KBM-7 (cell line): ENCODE measurements around the gene SPDYE16.
A peak's percentile ranks its signal among the peaks of the same experiment; 100 is the strongest.
"Not testable (repeated sequence)": the region's sequence is repeated elsewhere in the genome, so short reads cannot be mapped to it uniquely, and the experiment has no call there.

ENCODE experiments used
- DNase-seq: peaks from one replicate; pipeline ENCODE4 v3.0.0-alpha.2; 2015
- in situ Hi-C: fragments of 300-500 bp; cut with MboI; formaldehyde crosslinking; loops from 2 replicates; pipeline ENCODE4 v1.14.3; 2020; ENCODE audit warnings: low sequenced_read_pairs, low pct_unique_long_range_greater_than_20kb, mixed read lengths

SPDYE16 gene

GRCh38 chr7:76559685-76560084, 16.6 kb upstream of the SPDYE16 start:
- DNase-seq, in situ Hi-C loops: not testable (repeated sequence)

DNA sequence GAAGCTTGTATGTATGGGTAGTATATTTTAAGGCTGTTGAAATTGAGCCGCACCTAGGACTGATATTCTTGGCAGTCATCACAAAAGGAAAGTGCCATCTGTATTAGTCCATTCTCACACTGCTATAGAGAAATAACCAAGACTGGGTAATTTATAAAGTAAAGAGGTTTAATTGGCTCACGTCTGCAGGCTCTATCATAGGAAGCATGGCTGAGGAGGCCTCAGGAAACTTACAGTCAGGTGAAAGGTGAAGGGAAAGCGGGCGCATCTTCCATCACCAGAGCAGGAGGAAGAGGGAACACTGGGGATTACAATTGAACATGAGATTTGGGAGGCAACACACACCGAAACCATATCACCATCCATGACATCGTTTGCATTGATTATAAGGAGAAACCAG, 8.9 kb upstream of the SPDYE16 start:
- DNase-seq, in situ Hi-C loops: not testable (repeated sequence)

DNA sequence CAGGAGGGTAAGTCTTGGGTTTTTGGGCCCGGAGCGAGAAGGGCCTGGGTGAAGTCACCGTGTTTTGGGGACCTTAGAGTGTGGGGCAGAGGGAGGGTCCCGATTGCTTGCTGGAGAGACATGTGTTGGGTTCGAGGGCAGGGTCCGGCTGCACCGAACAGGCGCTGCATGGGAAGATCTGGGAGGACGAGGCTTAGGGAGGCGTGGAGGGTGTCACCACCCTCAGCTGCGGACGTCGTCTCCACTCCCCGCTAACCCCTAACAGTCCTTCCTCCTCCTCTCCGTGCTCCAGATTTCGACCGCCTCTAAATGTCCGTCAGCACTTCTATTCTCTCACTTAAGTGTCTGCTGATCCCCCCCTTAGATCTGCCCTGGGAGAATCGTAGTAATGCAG, 6.8 kb upstream of the SPDYE16 start:
- DNase-seq, in situ Hi-C loops: not testable (repeated sequence)

- in situ Hi-C loops: not testable (repeated sequence)
- DNase-seq: peak; percentile 95
Measured at GRCh38 chr7:76549025-76549854, 6.1 kb upstream of the SPDYE16 start.

GRCh38 chr7:76531643-76532042, 11.5 kb downstream of the SPDYE16 start:
- DNase-seq, in situ Hi-C loops: not testable (repeated sequence)

GRCh38 chr7:76526183-76526582, 16.9 kb downstream of the SPDYE16 start:
- in situ Hi-C loops, DNase-seq: not testable (repeated sequence)

- in situ Hi-C loops, DNase-seq: not testable (repeated sequence)
Measured at GRCh38 chr7:76516932-76517331, 26.2 kb downstream of the SPDYE16 start.

DNA sequence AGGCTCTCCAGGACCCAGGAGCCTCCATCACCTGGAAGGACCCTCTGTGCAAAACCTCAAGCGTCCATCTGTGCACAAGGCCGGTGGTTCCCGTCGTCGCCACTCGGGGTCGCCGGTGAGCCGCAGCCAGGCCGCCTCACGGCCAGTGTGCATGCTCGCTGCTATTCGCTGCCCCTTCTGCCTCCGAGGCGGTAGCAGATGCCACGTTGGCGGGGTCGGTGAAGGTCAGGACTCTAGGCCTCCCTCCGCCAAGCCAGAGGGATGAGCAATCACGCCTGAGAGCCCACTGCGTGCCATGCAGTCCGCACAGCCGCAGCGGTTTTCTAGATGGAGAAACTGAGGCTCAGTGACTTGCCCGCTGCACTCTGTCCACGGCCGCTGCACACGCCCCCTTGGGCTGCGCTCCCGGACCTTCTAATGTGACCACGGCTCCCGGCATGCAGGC, 27.1 kb downstream of the SPDYE16 start:
- in situ Hi-C loops: no loop called here
- DNase-seq: peak; percentile 71

DNA sequence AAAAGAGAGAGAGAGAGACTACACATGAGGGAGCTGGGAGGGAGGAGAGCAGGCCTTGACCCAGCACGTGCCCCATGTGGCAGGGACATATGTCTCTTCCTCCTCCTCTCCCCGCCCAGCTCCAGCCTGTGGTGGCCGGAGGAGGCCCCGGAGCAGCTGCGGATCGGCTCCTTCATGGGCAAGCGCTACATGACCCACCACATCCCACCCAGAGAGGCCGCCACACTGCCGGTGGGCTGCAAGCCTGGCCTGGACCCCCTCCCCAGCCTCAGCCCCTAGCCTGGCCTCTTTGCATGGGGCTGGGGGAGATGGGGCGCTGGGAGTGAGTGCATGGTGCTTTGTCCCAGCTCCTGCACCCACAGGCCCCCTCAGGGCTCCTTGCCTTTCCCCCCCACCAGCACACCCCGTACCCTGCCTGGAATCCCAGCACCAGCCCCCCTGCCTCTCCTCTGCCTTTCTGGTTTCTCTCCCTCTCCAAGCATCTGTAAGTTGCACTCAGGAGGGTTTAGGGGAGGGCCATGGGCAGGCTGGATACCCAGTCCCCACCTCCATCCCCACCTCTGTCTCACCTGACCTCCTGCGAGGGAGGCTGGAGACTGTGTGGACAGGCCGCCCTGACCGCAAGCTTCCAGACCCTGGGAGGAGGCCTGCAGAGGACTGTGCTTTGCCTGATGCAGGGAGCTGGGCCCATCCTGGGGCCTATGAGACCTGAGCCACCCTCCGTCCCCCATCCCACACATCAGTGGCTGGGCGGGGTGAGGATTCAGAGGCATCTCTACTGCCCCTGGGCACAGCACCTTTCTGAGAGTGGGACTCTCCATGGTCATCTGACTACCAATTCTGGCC, 27.9 kb downstream of the SPDYE16 start:
- in situ Hi-C loops: no loop called here
- no peak for DNase-seq

DNA sequence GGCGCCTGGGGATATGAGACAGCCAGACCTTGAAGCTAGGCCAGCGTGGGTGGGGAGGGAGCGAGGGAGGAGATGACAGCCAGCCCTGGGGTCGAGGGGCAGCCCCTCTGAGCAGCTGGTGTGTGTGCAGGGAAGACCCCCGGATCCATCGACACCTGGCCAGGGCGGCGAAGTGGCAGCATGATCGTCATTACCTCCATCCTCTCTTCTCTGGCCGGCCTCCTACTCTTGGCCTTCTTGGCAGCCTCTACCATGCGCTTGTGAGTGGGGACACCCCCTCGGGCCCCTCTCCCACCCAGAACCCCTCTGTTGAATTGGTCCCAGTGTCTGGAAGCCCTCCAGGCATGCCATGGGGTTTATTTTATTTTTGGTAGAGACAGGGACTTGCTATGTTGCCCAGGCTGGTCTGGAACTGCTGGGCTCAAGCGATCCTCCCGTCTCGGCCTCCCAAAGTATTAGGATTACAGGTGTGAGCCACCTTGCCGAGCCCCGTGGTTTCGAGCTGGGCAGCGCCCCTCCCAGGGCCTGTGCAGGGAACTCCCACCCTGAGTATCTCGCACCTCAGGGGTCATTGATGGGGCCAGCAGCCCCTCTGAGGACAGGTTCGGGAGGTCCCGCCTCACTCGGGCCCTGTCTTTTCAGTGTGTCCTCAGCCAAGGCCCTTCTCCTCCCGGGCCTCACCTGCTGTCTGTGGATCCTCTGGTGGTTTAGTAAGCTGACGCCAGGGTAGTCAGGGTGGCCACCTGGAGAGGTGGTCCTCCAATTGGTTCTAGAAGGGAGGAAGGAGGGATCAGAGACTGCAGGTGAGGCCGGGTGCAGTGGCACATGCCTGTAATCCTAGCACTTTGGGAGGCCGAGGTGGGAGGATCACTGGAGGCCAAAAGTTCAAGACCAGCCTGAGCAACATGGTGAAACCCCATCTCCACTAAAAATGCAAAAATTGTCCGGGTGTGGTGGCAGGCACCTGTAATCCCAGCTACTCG, 29.0 kb downstream of the SPDYE16 start:
- in situ Hi-C loops: no loop called here
- no peak for DNase-seq

GRCh38 chr7:76512941-76513816, 29.9 kb downstream of the SPDYE16 start:
- no peak for DNase-seq
- in situ Hi-C loops: no loop called here

- DNase-seq, in situ Hi-C loops: not testable (repeated sequence)
Measured at GRCh38 chr7:76511911-76512885, 30.9 kb downstream of the SPDYE16 start.

- DNase-seq, in situ Hi-C loops: not testable (repeated sequence)
Measured at GRCh38 chr7:76511200-76511910, 31.7 kb downstream of the SPDYE16 start.

- DNase-seq: no peak
- in situ Hi-C loops: no loop called here
Measured at GRCh38 chr7:76509931-76510877, 32.9 kb downstream of the SPDYE16 start, which contains the start of gene UPK3B. TSS of gene UPK3B (plus strand) at chr7:76510552. CDS start at chr7:76510653, 101 bp downstream.

GRCh38 chr7:76507723-76508406, 35.2 kb downstream of the SPDYE16 start:
- peak; percentile 39 for DNase-seq
- in situ Hi-C loops: no loop called here
